HG03039 (cell line): ENCODE results near the gene NOP9.
A peak's percentile ranks its signal among the peaks of the same experiment; 100 is the strongest.
"Not testable (repeated sequence)": the region's sequence is repeated elsewhere in the genome, so short reads cannot be mapped to it uniquely, and the experiment has no call there.

Experiments used
- ATAC-seq: cut with Tn5 transposase; IDR thresholded peaks from one replicate; pipeline ENCODE4 v1.9.1; 2021; ENCODE audit warnings: mild to moderate bottlenecking, moderate library complexity; ENCODE audit not compliant: unreplicated experiment

The NOP9 gene

GRCh38 chr14:24323341-24323740 is 23.7 kb downstream of the NOP9 start:
- no peak for ATAC-seq

- no peak for ATAC-seq
Measured at GRCh38 chr14:24324024-24324423, 24.4 kb downstream of the NOP9 start.

- no peak for ATAC-seq
Measured at GRCh38 chr14:24325041-24325530, 25.4 kb downstream of the NOP9 start.

GRCh38 chr14:24325963-24326362 is 26.3 kb downstream of the NOP9 start:
- no peak for ATAC-seq

- no peak for ATAC-seq
Measured at GRCh38 chr14:24327303-24327702, 27.7 kb downstream of the NOP9 start.

- not testable (repeated sequence) for ATAC-seq
Measured at GRCh38 chr14:24327914-24328313, 28.3 kb downstream of the NOP9 start.

- no peak for ATAC-seq
Measured at GRCh38 chr14:24329073-24329663, 29.5 kb downstream of the NOP9 start.

- ATAC-seq, result no peak
Measured at GRCh38 chr14:24329736-24330135, 30.1 kb downstream of the NOP9 start.

GRCh38 chr14:24330973-24331674 is 31.5 kb downstream of the NOP9 start:
- no peak for ATAC-seq

GRCh38 chr14:24331731-24332267 is 32.1 kb downstream of the NOP9 start:
- ATAC-seq, result no peak

GRCh38 chr14:24332268-24332993 is 32.8 kb downstream of the NOP9 start:
- peak; percentile 76 for ATAC-seq

GRCh38 chr14:24334431-24335291 is 35.0 kb downstream of the NOP9 start, which contains the start of gene ADCY4:
TSS of gene ADCY4 (minus strand) at chr14:24335071. CDS start at chr14:24334652, 419 bp downstream.
- no peak for ATAC-seq

- no peak for ATAC-seq
Measured at GRCh38 chr14:24335461-24336171, 36.0 kb downstream of the NOP9 start.

- no peak for ATAC-seq
Measured at GRCh38 chr14:24337144-24337823, 37.6 kb downstream of the NOP9 start.

GRCh38 chr14:24337824-24338175 is 38.1 kb downstream of the NOP9 start:
- ATAC-seq, result no peak

- no peak for ATAC-seq
Measured at GRCh38 chr14:24338843-24339242, 39.2 kb downstream of the NOP9 start.

GRCh38 chr14:24339284-24340151 is 39.9 kb downstream of the NOP9 start, which contains the start of gene RIPK3:
TSS of gene RIPK3 (minus strand) at chr14:24339991. CDS start at chr14:24339826, 165 bp downstream.
- peak; percentile 65 for ATAC-seq

- ATAC-seq, result no peak
Measured at GRCh38 chr14:24340606-24341005, 41.0 kb downstream of the NOP9 start.
